Umbilical cord (tissue), 2 donors: ENCODE results near the gene CLDN11. TPM values are rescaled to one million over a fixed set of nuclear protein-coding genes. Genes with fewer than 3 reads are reported as not detected.

Source experiments
- DNase-seq: peaks from one replicate; pipeline ENCODE4 v3.0.0-alpha.2; 2015; ENCODE audit warnings: low spot score
- total RNA-seq: library from RNA; depleted of rRNA; stranded (reverse); fragments of >200 nt; gene quantifications from one replicate; pipeline ENCODE4 v1.2.3, GENCODE V29; 2014; ENCODE audit warnings: low replicate concordance; ENCODE audit not compliant: insufficient read depth

CLDN11 gene
- total RNA-seq, 1 donor from 2014 or later: 1.7 TPM

DNA sequence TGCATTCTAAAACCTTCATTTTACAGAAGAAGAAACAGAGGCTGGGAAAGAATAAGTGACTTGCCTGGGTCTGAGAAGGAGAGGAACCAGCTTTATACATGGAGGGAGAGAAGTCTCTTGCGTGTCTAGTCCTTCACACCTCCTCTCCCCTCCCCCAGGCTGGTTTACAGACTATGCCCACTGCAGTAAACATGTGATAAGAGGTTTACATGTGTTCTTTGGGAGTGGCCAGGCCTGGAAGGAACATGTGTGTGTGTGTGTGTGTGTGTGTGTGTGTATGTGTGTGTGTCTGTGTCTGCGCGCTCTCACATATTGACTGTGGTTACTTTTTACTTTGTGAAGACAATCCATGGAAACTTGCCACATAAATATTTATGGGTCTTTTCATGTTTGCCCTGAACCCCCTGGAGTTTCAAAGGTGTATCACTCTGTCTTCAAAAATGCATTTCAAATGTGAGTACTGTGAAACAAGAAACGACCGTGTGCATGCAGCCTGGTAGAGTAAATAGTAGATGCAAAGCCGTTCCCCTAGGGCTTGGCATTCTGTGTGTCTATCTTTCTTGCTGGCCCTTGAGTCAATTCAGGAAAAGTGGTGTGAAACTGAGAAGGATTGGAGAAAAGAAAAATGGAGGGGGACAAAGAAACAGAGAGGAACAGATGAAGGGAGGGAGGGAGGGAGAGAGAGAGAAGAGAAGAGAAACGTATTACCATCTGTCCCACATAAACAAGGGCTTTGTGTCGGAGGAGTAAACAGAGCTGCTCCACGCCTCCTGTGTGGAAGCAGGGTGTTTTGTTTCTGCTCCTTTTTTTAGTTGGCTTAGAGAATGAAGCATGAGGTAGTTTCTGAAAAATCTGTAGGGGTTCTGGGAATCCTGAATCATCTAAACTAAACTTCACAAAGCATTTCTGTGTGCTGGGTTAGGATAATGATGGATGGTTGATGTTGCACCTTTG is 51.7 kb downstream of the CLDN11 start:
- DNase-seq: no peak

DNA sequence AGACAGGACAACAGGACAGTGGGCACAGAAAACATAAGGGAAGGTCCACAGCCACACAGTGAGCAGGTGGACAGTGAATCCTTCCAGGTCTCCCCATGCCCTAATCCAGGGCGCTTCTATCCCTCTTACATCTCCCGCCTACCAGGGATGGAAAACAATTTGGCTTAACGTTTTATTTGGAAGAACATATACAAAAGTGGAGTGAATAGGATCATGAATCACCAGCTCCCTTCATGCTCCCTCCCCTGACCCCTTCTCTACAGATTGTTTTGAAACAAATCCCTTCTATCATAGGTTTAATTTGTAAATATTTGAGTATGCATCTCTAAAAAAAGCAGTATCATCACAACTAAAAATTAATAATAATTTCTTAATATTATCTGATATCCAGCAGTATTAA is 52.5 kb downstream of the CLDN11 start:
- no peak for DNase-seq

DNA sequence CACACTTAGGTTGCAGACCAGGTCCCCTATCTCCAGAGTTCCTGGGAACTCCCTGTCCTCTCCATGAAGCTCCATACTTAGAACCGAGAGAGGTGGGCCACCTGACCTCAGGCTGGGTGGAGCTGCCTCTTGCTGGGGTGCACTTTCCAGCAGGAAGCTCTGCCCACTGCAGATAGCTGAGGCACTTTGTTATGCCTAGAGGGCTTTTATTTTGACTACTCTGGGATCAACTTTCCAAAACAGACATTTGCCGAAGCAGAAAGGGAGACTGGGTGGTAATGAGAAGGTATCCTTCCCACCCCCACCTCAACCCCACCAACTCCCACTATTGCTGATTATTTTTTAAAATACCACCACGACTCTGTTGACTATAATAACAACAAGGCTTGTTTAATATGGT is 54.7 kb downstream of the CLDN11 start:
- no peak for DNase-seq

DNA sequence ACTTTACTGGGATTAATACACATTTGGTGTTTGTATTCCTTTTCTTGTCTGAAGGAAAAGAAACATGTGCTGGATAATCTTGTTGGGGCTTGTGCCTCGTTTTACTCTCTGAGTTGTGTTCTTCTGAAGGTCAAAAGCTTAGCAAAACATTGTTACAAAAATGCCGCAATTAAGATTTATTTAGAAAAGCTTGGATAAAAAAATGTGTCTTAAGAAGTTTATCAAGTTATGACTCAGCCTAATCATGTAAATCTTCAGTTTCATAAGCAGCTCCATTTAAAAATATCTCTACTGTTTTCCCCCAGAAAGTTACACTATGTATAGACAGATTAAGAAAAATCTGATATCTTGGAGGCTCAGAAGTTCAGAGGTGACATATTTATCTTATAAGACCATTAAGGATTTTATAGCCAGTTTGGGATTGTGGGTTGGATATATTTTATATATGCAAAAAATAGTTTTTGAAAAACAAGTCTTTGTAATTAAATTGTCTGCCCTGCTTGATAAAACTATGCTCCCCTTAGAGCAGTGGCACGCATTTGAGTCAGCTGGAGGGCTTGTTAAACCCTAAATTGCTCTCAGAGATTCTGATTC is 56.5 kb downstream of the CLDN11 start:
- no peak for DNase-seq

GRCh38 chr3:170476291-170476690 is 57.6 kb downstream of the CLDN11 start:
- no peak for DNase-seq

GRCh38 chr3:170477395-170477794 is 58.7 kb downstream of the CLDN11 start:
- DNase-seq: no peak

DNA sequence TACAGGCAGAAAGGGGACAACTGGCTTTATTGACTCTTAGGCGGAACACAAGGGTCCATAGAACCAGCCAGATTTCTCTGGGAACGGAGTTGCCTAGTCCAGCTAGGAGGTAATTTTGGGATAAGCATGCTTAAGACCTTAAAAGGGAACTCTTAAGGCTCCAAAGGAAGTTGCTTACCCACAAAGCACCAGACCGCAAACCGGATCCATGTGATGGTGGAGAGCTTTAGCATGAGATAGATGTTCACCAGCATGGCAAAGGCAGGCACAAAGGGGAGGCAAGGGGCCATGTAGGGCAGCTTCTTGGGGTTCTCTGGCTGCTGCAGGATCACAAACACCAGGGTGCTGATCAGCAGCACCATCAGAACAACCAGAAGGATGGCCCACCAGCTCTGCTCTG is 61.4 kb downstream of the CLDN11 start:
- no peak for DNase-seq

DNA sequence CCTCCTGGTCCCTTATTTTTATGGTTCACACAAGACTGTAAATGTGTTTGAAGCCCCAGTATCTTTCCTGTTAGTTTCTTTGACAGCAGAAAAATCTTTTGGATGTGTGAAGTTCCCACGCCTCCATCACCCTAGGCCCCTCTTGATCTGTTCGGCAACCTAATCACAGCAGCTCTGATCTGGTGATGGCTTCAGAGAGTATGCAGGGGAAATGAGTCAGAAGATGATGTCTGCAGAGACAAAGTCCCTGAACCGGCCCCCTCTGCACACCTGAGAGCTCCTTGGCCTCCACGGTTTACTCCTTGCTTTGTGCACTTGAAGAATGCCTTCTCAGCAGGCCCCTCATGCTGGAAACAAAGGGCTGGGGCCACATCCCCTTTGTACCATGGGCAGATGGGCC is 63.5 kb downstream of the CLDN11 start:
- no peak for DNase-seq

- no peak for DNase-seq
Measured at GRCh38 chr3:170483485-170484262, 65.0 kb downstream of the CLDN11 start.

Other genes starting within 250 kb of the CLDN11 start
- 64.3 TPM for gene PHC3, start 237.1 kb upstream of the CLDN11 start, total RNA-seq
- gene PRKCI, start 196.4 kb upstream of the CLDN11 start, total RNA-seq: 65.5 TPM
- gene SKIL, start 61.2 kb upstream of the CLDN11 start, total RNA-seq: 89.3 TPM
- 9.6 TPM for gene SLC7A14, start 167.2 kb downstream of the CLDN11 start, total RNA-seq